AG04449 (cell line): Measurements from ENCODE around the gene GALM.
"Not testable (repeated sequence)": the region's sequence is repeated elsewhere in the genome, so short reads cannot be mapped to it uniquely, and the experiment has no call there.

ENCODE experiments used
- CTCF ChIA-PET: fragments of 350-600 bp; formaldehyde crosslinking; extraction: SDS; loops from one replicate; lab custom pipeline; 2021; ENCODE audit warnings: antibody characterized with exemption; lab: Yijun Ruan, JAX
- POLR2A ChIA-PET: fragments of 400-600, 350-600 bp; formaldehyde crosslinking; extraction: SDS; loops from one replicate; lab custom pipeline; 2020; ENCODE audit warnings: antibody characterized with exemption, inconsistent platforms; lab: Yijun Ruan, JAX
- DNase-seq: peaks from one replicate; pipeline ENCODE4 v3.0.0-alpha.2; 2010; ENCODE audit warnings: low read depth, low spot score
- H3K4me3 ChIP-seq: 2 replicates; pipeline ENCODE4 v1.5.1; 2011; ENCODE audit warnings: low read depth, mild to moderate bottlenecking, control low read depth, low read length
- CTCF ChIP-seq: IDR thresholded peaks from one replicate; pipeline ENCODE4 v1.5.1; 2011; ENCODE audit warnings: mild to moderate bottlenecking, moderate library complexity, low read length, control low read depth, inconsistent platforms; ENCODE audit not compliant: insufficient read depth; ENCODE audit errors: missing control alignments

GALM gene

GRCh38 chr2:38735999-38736320, 70.0 kb downstream of the GALM start:
- ChIA-PET POLR2A (interaction anchor here (2.9 kb wide), 1 partner anchor 15 kb away, joined by 20 read pairs; the partner anchor contains the start of gene SRSF7), CTCF (interaction anchor here (0.7 to 12.1 kb wide), 5 partner anchors 133 to 418 kb away, joined by 3 to 108 read pairs (median 4); partner anchors contain the start of gene HNRNPLL)
- no peak overlapping the region for H3K4me3 ChIP-seq
- TF ChIP-seq CTCF, result no peak
- no peak for DNase-seq

- not testable (repeated sequence) for H3K4me3 ChIP-seq, DNase-seq
- ChIA-PET CTCF (interaction anchor here (0.8 to 12.1 kb wide), 6 partner anchors 15 to 421 kb away, joined by 3 to 108 read pairs (median 11); no protein-coding TSS in a partner anchor), POLR2A (interaction anchor here (2.9 kb wide), 1 partner anchor 14 kb away, joined by 20 read pairs; the partner anchor contains the start of gene SRSF7)
Observed at GRCh38 chr2:38737000-38737698, 71.2 kb downstream of the GALM start.

- DNase-seq, result no peak
- ChIA-PET CTCF (interaction anchor here (0.8 to 12.1 kb wide), 7 partner anchors 8 to 422 kb away, joined by 3 to 108 read pairs (median 5); no protein-coding TSS in a partner anchor), POLR2A (interaction anchor here (1.8 kb wide), 1 partner anchor 13 kb away, joined by 10 read pairs; the partner anchor contains the start of gene SRSF7)
Observed at GRCh38 chr2:38737925-38738324, 72.0 kb downstream of the GALM start.

GRCh38 chr2:38739524-38739923, 73.6 kb downstream of the GALM start:
- ChIA-PET POLR2A (interaction anchor here (1.8 kb wide), 1 partner anchor 12 kb away, joined by 10 read pairs; the partner anchor contains the start of gene SRSF7), CTCF (interaction anchor here (0.9 to 12.1 kb wide), 11 partner anchors 9 to 423 kb away, joined by 3 to 108 read pairs (median 6); no protein-coding TSS in a partner anchor)
- no peak for TF ChIP-seq CTCF
- no peak overlapping the region for H3K4me3 ChIP-seq
- no peak for DNase-seq

More at GRCh38 chr2:38737925-38738324, 72.0 kb downstream of the GALM start:
- H3K4me3 ChIP-seq, result no peak overlapping the region
- no peak for TF ChIP-seq CTCF

GRCh38 chr2:38740851-38741731, 75.2 kb downstream of the GALM start:
- TF ChIP-seq CTCF, result no peak
- no peak overlapping the region for H3K4me3 ChIP-seq
- DNase-seq, result no peak
- ChIA-PET POLR2A (interaction anchor here (0.5 to 3.0 kb wide), 3 partner anchors 10 to 236 kb away, joined by 3 to 27 read pairs (median 4); partner anchors contain the start of gene SRSF7), CTCF (interaction anchor here (0.7 to 12.1 kb wide), 33 partner anchors 9 to 425 kb away, joined by 3 to 108 read pairs (median 5); no protein-coding TSS in a partner anchor)
